OCI-LY7 (cell line): ENCODE data around the gene HAGHL. TPM values are rescaled to one million over a fixed set of nuclear protein-coding genes. Genes with fewer than 3 reads are reported as not detected.

Experiments used
- BruUV-seq: library from RNA; stranded (reverse); fragments of 400-500 nt; replicated peaks from 2 replicates; lab custom pipeline; 2021; lab: Mats Ljungman, UMichigan
- CTCF ChIA-PET: fragments of 300-600 bp; sonication (Branson Sonifier 250); formaldehyde crosslinking; loops from one replicate; lab custom pipeline; 2022; ENCODE audit warnings: antibody characterized with exemption; ENCODE audit not compliant: unreplicated experiment; lab: Charles Lee
- POLR2A ChIA-PET: fragments of 300-600 bp; sonication (Branson Sonifier 250); formaldehyde crosslinking; loops from one replicate; lab custom pipeline; 2022; ENCODE audit warnings: antibody characterized with exemption; lab: Charles Lee
- DNase-seq: peaks from one replicate; pipeline ENCODE4 v3.0.0-alpha.2; 2015; ENCODE audit warnings: low spot score
- H2AFZ ChIP-seq: fragments of 200-600 bp; sonication (generic), shearing (Covaris generic); 2 replicates; pipeline ENCODE4 v1.6.1; 2014; ENCODE audit warnings: mild to moderate bottlenecking, antibody characterized with exemption, low read length, moderate library complexity
- H3K27ac ChIP-seq: fragments of 200-600 bp; sonication (generic); 2 replicates; pipeline ENCODE4 v1.5.1; 2014; ENCODE audit warnings: mixed run types, low read depth, mild to moderate bottlenecking, moderate library complexity, low read length, inconsistent platforms; ENCODE audit not compliant: poor library complexity, severe bottlenecking
- H3K36me3 ChIP-seq: fragments of 200-600 bp; sonication (generic); 2 replicates; pipeline ENCODE4 v1.6.1; 2014; ENCODE audit warnings: mild to moderate bottlenecking, antibody characterized with exemption, low read length, moderate library complexity, mixed read lengths; ENCODE audit not compliant: insufficient read depth
- H3K4me1 ChIP-seq: fragments of 200-600 bp; sonication (generic); 2 replicates; pipeline ENCODE4 v1.5.1; 2014; ENCODE audit warnings: mild to moderate bottlenecking, low read length; ENCODE audit not compliant: insufficient read depth, poor library complexity, severe bottlenecking
- H3K4me2 ChIP-seq: fragments of 200-600 bp; sonication (generic); 2 replicates; pipeline ENCODE4 v1.6.1; 2014; ENCODE audit warnings: mild to moderate bottlenecking, low read length
- H3K4me3 ChIP-seq: fragments of 200-600 bp; sonication (generic); 2 replicates; pipeline ENCODE4 v1.5.1; 2014; ENCODE audit warnings: mild to moderate bottlenecking, low read depth, low read length; ENCODE audit not compliant: poor library complexity, severe bottlenecking
- H3K79me2 ChIP-seq: fragments of 200-600 bp; sonication (generic); 2 replicates; pipeline ENCODE4 v1.6.1; 2016; ENCODE audit warnings: low read depth, mild to moderate bottlenecking, low read length, moderate library complexity, mixed read lengths; ENCODE audit not compliant: insufficient read depth
- H3K9me2 ChIP-seq: fragments of 200-600 bp; sonication (generic); 2 replicates; pipeline ENCODE4 v1.6.1; 2016; ENCODE audit warnings: mild to moderate bottlenecking, low read length, mixed read lengths; ENCODE audit not compliant: insufficient read depth
- H3K9me3 ChIP-seq: fragments of 200-600 bp; sonication (generic); 2 replicates; pipeline ENCODE4 v1.6.1; 2014; ENCODE audit warnings: mild to moderate bottlenecking, mixed run types, low read length, mixed read lengths
- H4K20me1 ChIP-seq: fragments of 200-600 bp; sonication (generic); 2 replicates; pipeline ENCODE4 v1.6.1; 2014; ENCODE audit warnings: mild to moderate bottlenecking, antibody characterized with exemption, low read length, moderate library complexity, mixed read lengths; ENCODE audit not compliant: insufficient read depth
- CTCF ChIP-seq: fragments of 200-600 bp; sonication (generic); conservative IDR thresholded peaks from 2 replicates; pipeline ENCODE4 v1.5.1; 2014; ENCODE audit warnings: mild to moderate bottlenecking, antibody characterized with exemption, low read length, moderate library complexity, mixed read lengths
- EZH2phosphoT487 ChIP-seq: fragments of 200-600 bp; sonication (generic); IDR thresholded peaks from 2 replicates; pipeline ENCODE4 v1.6.1; 2018; ENCODE audit warnings: low read depth, borderline replicate concordance, mild to moderate bottlenecking, mixed run types, antibody characterized with exemption, low read length, moderate library complexity, mixed read lengths
- intact Hi-C: fragments of 100-400 bp; cut with micrococcal nuclease; formaldehyde crosslinking; loops from one replicate; pipeline ENCODE4 v1.10.0; 2022; ENCODE audit not compliant: unreplicated experiment
- total RNA-seq, 2 experiments: library from RNA; depleted of rRNA in 1 of 2; stranded (reverse); fragments of >200 nt in 1 of 2; shearing (Covaris generic) in 1 of 2; gene quantifications; 2 replicates each; pipeline ENCODE4 v1.2.3, GENCODE V29; 2014 to 2022

Gene HAGHL
- total RNA-seq, 2 experiments from 2014 or later = 30.8 to 57.9 TPM

- no peak overlapping the region for H2AFZ ChIP-seq
- H3K9me2 ChIP-seq = no peaks in the 10 kb centered on the region
- H4K20me1 ChIP-seq = no peaks in the 10 kb centered on the region
- ChIA-PET CTCF (no interaction called here), POLR2A (no interaction called here)
- no peaks in the 10 kb centered on the region for H3K36me3 ChIP-seq
- no peak for DNase-seq
- no peak overlapping the region for H3K4me3 ChIP-seq
- BruUV-seq = no TSS peak
- intact Hi-C loops = no loop called here
- no peaks in the 10 kb centered on the region for H3K79me2 ChIP-seq
- H3K4me1 ChIP-seq = no peaks in the 10 kb centered on the region
- H3K4me2 ChIP-seq = no peak overlapping the region
- no peak overlapping the region for H3K27ac ChIP-seq
- TF ChIP-seq CTCF = no peak
- TF ChIP-seq EZH2phosphoT487 = no peak
- no peaks in the 10 kb centered on the region for H3K9me3 ChIP-seq
Measured at GRCh38 chr16:764184-764750, 37.4 kb downstream of the HAGHL start.

GRCh38 chr16:764848-765487 is 38.1 kb downstream of the HAGHL start:
- Histone ChIP-seq H3K9me3 (no peaks in the 10 kb centered on the region), H3K79me2 (no peaks in the 10 kb centered on the region), H3K4me1 (no peaks in the 10 kb centered on the region), H4K20me1 (no peaks in the 10 kb centered on the region), H3K27ac (no peak overlapping the region), H3K4me2 (no peak overlapping the region), H3K9me2 (no peaks in the 10 kb centered on the region), H3K36me3 (no peaks in the 10 kb centered on the region), H3K4me3 (no peak overlapping the region), H2AFZ (no peak overlapping the region)
- BruUV-seq = no TSS peak
- POLR2A ChIA-PET = no interaction called here
- intact Hi-C loops = no loop called here
- no peak for DNase-seq
- CTCF ChIA-PET = no interaction called here
- TF ChIP-seq CTCF (no peak), EZH2phosphoT487 (no peak)

GRCh38 chr16:765488-765865 is 38.6 kb downstream of the HAGHL start:
- H3K36me3 ChIP-seq = no peaks in the 10 kb centered on the region
- no peak overlapping the region for H3K4me3 ChIP-seq
- CTCF ChIA-PET = no interaction called here
- H3K9me3 ChIP-seq = no peaks in the 10 kb centered on the region
- H3K79me2 ChIP-seq = no peaks in the 10 kb centered on the region
- H3K27ac ChIP-seq = no peak overlapping the region
- no peaks in the 10 kb centered on the region for H3K4me1 ChIP-seq
- POLR2A ChIA-PET = no interaction called here
- H4K20me1 ChIP-seq = no peaks in the 10 kb centered on the region
- no TSS peak for BruUV-seq
- H2AFZ ChIP-seq = no peak overlapping the region
- DNase-seq = no peak
- H3K4me2 ChIP-seq = no peak overlapping the region
- intact Hi-C loops = no loop called here
- TF ChIP-seq CTCF (no peak), EZH2phosphoT487 (no peak)
- H3K9me2 ChIP-seq = no peaks in the 10 kb centered on the region
